ENCODE measurements around the gene HIPK2.
"Not testable (repeated sequence)": the region's sequence is repeated elsewhere in the genome, so short reads cannot be mapped to it uniquely, and the experiment has no call there.

GRCh38 chr7:139553991-139554700 lies 223.7 kb downstream of the HIPK2 start:
- TF ChIP-seq, protein P1, sequence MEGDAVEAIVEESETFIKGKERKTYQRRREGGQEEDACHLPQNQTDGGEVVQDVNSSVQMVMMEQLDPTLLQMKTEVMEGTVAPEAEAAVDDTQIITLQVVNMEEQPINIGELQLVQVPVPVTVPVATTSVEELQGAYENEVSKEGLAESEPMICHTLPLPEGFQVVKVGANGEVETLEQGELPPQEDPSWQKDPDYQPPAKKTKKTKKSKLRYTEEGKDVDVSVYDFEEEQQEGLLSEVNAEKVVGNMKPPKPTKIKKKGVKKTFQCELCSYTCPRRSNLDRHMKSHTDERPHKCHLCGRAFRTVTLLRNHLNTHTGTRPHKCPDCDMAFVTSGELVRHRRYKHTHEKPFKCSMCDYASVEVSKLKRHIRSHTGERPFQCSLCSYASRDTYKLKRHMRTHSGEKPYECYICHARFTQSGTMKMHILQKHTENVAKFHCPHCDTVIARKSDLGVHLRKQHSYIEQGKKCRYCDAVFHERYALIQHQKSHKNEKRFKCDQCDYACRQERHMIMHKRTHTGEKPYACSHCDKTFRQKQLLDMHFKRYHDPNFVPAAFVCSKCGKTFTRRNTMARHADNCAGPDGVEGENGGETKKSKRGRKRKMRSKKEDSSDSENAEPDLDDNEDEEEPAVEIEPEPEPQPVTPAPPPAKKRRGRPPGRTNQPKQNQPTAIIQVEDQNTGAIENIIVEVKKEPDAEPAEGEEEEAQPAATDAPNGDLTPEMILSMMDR (IDR thresholded peaks at IDR 0.05; ENCODE audit: low read length), result not testable (repeated sequence)
- not testable (repeated sequence) for TF ChIP-seq EZH2 (IDR thresholded peaks at IDR 0.05; ENCODE audit: borderline replicate concordance, low read length)

Data from OCI-LY1 (cell line).